ENCODE data around the gene UBAC2. TPM values are rescaled to one million over a fixed set of nuclear protein-coding genes. Genes with fewer than 3 reads are reported as not detected.

The UBAC2 gene
- polyA plus RNA-seq, 3 donors: 59.6 to 113 (median 96.7) TPM

GRCh38 chr13:99335603-99336002 is 134.9 kb downstream of the UBAC2 start:
- peaks cover 0 to 1% (median 0%) of the 10 kb centered on the region in 3 donors for H3K27me3 Mint-ChIP-seq (ENCODE audit: low read depth in 3 of 3)
- Histone ChIP-seq H4K20me1 (ENCODE audit: insufficient read depth, low read length) (no peaks in the 10 kb centered on the region), H3K27me3 (ENCODE audit: control insufficient read depth in 2 of 2, insufficient read depth in 2 of 2, low read length in 2 of 2) (no peaks in the 10 kb centered on the region), H3K4me2 (replicated peaks; ENCODE audit: extremely low read depth, low read length, poor library complexity, severe bottlenecking) (no peak overlapping the region), H2AFZ (ENCODE audit: insufficient read depth, low read depth, low read length, poor library complexity, severe bottlenecking) (no peak overlapping the region), H3K36me3 (replicated peaks in 1 of 2; ENCODE audit: control insufficient read depth in 1 of 2, insufficient read depth in 2 of 2, low read length in 2 of 2) (peaks cover 4 to 38% of the 10 kb centered on the region in 2 donors), H3K4me3 (replicated peaks in 1 of 3; ENCODE audit: low read depth in 2 of 3, low read length in 3 of 3) (no peak overlapping the region), H3K9me3 (replicated peaks in 1 of 2; ENCODE audit: control insufficient read depth in 1 of 2, insufficient read depth in 1 of 2, low read length in 2 of 2) (no peaks in the 10 kb centered on the region), H3K4me1 (ENCODE audit: control insufficient read depth in 1 of 2, insufficient read depth in 2 of 2, low read length in 2 of 2) (peaks cover 19 to 40% of the 10 kb centered on the region in 2 donors), H3K9ac (ENCODE audit: insufficient read depth, low read length, poor library complexity, severe bottlenecking) (no peak overlapping the region), H3K27ac (ENCODE audit: low read depth in 1 of 2, low read length in 2 of 2) (peak overlapping the region in 1 of 2 donors; percentile 36), H3K79me2 (ENCODE audit: insufficient read depth, low read length) (peaks cover 6% of the 10 kb centered on the region)
- intact Hi-C loops (cut with micrococcal nuclease): loop anchor here in 1 of 2 donors (5.0 kb wide), 1 partner anchor 47 kb away; no protein-coding TSS in a partner anchor
- no peak for TF ChIP-seq CTCF (IDR thresholded peaks at IDR 0.05)
- H3K4me1 Mint-ChIP-seq: peaks cover 41% of the 10 kb centered on the region
- H3K4me3 Mint-ChIP-seq: no peak overlapping the region
- peak in 2 of 3 donors; percentile 29 to 39 for DNase-seq
- peaks cover 48 to 55% of the 10 kb centered on the region in 2 donors for H3K36me3 Mint-ChIP-seq
- peak overlapping the region in 6 of 7 donors; percentile 64 to 85 (median 83) for H3K27ac Mint-ChIP-seq
- H3K9me3 Mint-ChIP-seq: no peaks in the 10 kb centered on the region
- no CpG with 5 or more reads among the region's 4 CpGs for WGBS (ENCODE audit: insufficient coverage)

GRCh38 chr13:99339230-99339721 is 138.6 kb downstream of the UBAC2 start:
- no peaks in the 10 kb centered on the region for H4K20me1 ChIP-seq (ENCODE audit: insufficient read depth, low read length)
- no peak for DNase-seq
- no peaks in the 10 kb centered on the region for H3K9me3 ChIP-seq (replicated peaks in 1 of 2; ENCODE audit: control insufficient read depth in 1 of 2, insufficient read depth in 1 of 2, low read length in 2 of 2)
- H3K4me3 ChIP-seq (replicated peaks in 1 of 3; ENCODE audit: low read depth in 2 of 3, low read length in 3 of 3): no peak overlapping the region
- intact Hi-C loops (cut with micrococcal nuclease): loop anchor here in 1 of 2 donors (5.0 kb wide), 1 partner anchor 43 kb away; no protein-coding TSS in a partner anchor
- Mint-ChIP-seq H3K4me3 (no peak overlapping the region), H3K27me3 (ENCODE audit: low read depth in 3 of 3) (no peaks in the 10 kb centered on the region), H3K36me3 (peaks cover 71 to 78% of the 10 kb centered on the region in 2 donors), H3K27ac (peak overlapping the region in 5 of 7 donors; percentile 2 to 67 (median 15)), H3K4me1 (peaks cover 37% of the 10 kb centered on the region), H3K9me3 (no peaks in the 10 kb centered on the region)
- peaks cover 35 to 55% of the 10 kb centered on the region in 2 donors for H3K36me3 ChIP-seq (replicated peaks in 1 of 2; ENCODE audit: control insufficient read depth in 1 of 2, insufficient read depth in 2 of 2, low read length in 2 of 2)
- H3K27ac ChIP-seq (ENCODE audit: low read depth in 1 of 2, low read length in 2 of 2): peak overlapping the region in 1 of 2 donors; percentile 46
- peaks cover 9 to 26% of the 10 kb centered on the region in 2 donors for H3K4me1 ChIP-seq (ENCODE audit: control insufficient read depth in 1 of 2, insufficient read depth in 2 of 2, low read length in 2 of 2)
- no peak for TF ChIP-seq CTCF (IDR thresholded peaks at IDR 0.05)
- H3K79me2 ChIP-seq (ENCODE audit: insufficient read depth, low read length): peaks cover 6% of the 10 kb centered on the region
- 96% methylated on average over 3 of the region's 5 CpGs for WGBS (ENCODE audit: insufficient coverage)
- no peaks in the 10 kb centered on the region for H3K27me3 ChIP-seq (ENCODE audit: control insufficient read depth in 2 of 2, insufficient read depth in 2 of 2, low read length in 2 of 2)
- no peak overlapping the region for H3K9ac ChIP-seq (ENCODE audit: insufficient read depth, low read length, poor library complexity, severe bottlenecking)
- H3K4me2 ChIP-seq (replicated peaks; ENCODE audit: extremely low read depth, low read length, poor library complexity, severe bottlenecking): no peak overlapping the region
- no peak overlapping the region for H2AFZ ChIP-seq (ENCODE audit: insufficient read depth, low read depth, low read length, poor library complexity, severe bottlenecking)

Data from CD14-positive monocyte (primary cell).